Memory B cell (primary cell): ENCODE results near the gene NIPSNAP2.
"Not testable (repeated sequence)": the region's sequence is repeated elsewhere in the genome, so short reads cannot be mapped to it uniquely, and the experiment has no call there.

ENCODE experiments used
- ATAC-seq: fragments of 150-1000 bp; cut with Tn5 transposase; 2 replicates; pipeline ENCODE4 v1.10.0; 2021; ENCODE audit warnings: low read depth, mild to moderate bottlenecking, moderate library complexity
- DNase-seq, 2 donors: peaks; one replicate each; pipeline ENCODE4 v3.0.0; 2022; ENCODE audit warnings: low spot score in 2 of 2
- H3K27ac Mint-ChIP-seq: one replicate; pipeline ENCODE4 v1.8.0; 2022; ENCODE audit warnings: mild to moderate bottlenecking, moderate library complexity, mixed read lengths
- H3K27me3 Mint-ChIP-seq: one replicate; pipeline ENCODE4 v1.8.0; 2022; ENCODE audit warnings: mixed read lengths
- H3K36me3 Mint-ChIP-seq: one replicate; pipeline ENCODE4 v1.8.0; 2022; ENCODE audit warnings: mild to moderate bottlenecking, mixed read lengths
- H3K4me1 Mint-ChIP-seq: one replicate; pipeline ENCODE4 v1.8.0; 2022; ENCODE audit warnings: mixed read lengths
- H3K4me3 Mint-ChIP-seq: one replicate; pipeline ENCODE4 v1.8.0; 2022; ENCODE audit warnings: mild to moderate bottlenecking, moderate library complexity, mixed read lengths
- H3K9me3 Mint-ChIP-seq: one replicate; pipeline ENCODE4 v1.8.0; 2022; ENCODE audit warnings: mixed read lengths

Gene NIPSNAP2

DNA sequence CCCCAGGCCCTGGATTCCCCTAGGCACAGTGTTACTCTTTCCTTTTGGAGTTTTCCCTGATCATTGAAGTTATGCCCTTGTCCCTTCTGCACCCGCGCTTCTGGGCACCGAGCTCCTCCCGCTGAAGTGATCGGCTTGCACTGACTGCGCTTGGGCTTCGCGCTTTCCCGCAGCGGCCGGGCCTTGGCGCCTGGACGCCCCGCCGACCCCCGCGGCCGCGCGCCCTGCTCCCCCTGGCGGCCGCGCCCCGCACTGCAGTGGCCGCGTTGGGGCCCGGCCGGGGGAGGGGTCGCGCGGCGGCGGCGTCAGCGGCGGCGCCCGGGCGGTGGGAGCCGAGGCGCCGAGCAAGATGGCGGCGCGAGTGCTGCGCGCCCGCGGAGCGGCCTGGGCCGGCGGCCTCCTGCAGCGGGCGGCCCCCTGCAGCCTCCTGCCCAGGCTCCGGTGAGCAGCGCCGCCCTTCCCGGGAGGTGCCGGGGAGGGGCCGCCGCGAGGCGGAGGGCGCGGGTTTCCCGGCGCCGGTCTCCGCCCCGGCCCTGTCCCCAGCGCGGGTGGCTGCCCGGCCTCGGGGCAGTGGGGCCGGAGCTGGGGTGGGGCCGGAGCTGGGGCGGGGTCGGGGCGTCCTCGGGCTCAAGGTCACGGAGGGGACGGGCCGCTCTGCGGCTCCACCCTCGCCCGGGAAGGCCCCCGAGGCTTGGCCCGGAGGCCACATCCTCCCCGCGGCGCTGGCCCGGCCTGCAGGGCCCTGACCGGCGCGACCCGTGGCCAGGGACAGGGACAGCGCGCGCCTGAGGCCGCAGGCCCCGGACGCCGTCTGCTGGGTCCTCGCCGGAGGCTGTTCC lies at the start of gene NIPSNAP2:
Gene NIPSNAP2, plus strand, starts transcription at position 325 of the 839 bp plus-strand sequence. Its CDS starts 25 bp downstream, at position 350.
- ATAC-seq (peak; percentile 82), DNase-seq (peak; percentile 66 to 81)
- H3K36me3 Mint-ChIP-seq = peaks cover 8% of the 10 kb centered on the region
- H3K27ac Mint-ChIP-seq = peak within 1 kb of the TSS; percentile 92
- H3K4me3 Mint-ChIP-seq = peak within 1 kb of the TSS; percentile 71
- H3K9me3 Mint-ChIP-seq = no peaks in the 10 kb centered on the region
- no peaks in the 10 kb centered on the region for H3K27me3 Mint-ChIP-seq
- peaks cover 27% of the 10 kb centered on the region for H3K4me1 Mint-ChIP-seq

DNA sequence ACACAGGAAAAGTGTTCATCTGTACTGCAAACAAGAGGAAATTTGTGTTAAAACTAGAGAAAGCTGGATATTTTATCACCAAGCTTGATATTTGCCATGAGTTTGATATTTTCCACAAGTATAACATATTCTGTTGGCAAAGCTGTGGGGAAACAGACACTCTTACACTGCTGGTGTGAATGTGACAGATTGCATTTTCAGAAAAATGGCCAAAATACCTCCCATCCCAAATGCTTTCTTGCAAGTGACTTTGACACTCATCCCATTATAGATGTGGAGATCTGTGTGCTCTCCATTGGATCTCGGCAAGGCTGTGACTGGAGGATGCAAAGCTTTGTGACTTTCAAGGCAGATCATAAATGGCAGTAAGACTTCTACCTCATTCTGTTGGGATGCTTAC lies 46.6 kb upstream of the NIPSNAP2 start:
- Mint-ChIP-seq H3K9me3 (no peaks in the 10 kb centered on the region), H3K4me3 (no peak overlapping the region), H3K36me3 (peaks cover 14% of the 10 kb centered on the region), H3K27me3 (no peaks in the 10 kb centered on the region), H3K4me1 (no peaks in the 10 kb centered on the region), H3K27ac (no peak overlapping the region)
- ATAC-seq (no peak), DNase-seq (no peak)

DNA sequence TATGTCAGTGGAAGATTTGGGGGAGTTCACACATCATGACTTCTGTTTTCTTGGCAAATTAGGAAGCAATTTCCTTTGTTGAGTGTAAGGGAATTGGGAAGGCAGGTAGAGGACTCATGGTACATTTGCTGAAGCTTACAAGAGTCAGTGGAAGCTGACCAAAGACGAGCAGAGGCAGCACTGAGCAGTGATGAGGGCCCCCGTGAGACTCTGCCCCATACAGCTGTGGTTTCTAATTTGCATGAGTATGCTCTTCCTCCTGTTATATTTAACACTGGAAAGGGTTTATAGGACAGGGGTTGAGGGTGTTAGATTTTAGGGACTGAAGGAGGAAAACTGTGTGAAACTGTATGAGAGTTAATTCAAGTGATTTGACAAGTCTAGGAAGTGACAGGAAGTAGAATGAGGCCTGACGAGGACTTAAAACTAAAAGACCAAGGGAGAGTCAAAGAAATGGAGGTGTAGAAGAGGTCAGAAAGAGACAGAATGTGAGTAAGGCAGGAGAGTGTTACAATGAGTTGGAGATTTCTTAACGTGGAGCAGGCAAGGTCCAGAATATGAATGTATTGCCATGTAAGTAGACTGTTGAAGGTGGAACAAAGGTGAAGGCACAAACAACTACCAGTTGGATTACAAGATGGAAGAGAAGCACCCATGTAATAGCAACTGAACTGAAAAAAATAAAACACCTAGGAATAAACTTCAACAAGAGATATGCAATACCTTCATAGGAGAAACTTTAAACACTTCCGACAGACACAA lies 36.2 kb upstream of the NIPSNAP2 start:
- Mint-ChIP-seq H3K4me3 (no peak overlapping the region), H3K9me3 (peaks cover 2% of the 10 kb centered on the region), H3K27me3 (no peaks in the 10 kb centered on the region), H3K27ac (no peak overlapping the region), H3K36me3 (peaks cover 10% of the 10 kb centered on the region), H3K4me1 (peaks cover 7% of the 10 kb centered on the region)
- ATAC-seq (no peak), DNase-seq (no peak)

DNA sequence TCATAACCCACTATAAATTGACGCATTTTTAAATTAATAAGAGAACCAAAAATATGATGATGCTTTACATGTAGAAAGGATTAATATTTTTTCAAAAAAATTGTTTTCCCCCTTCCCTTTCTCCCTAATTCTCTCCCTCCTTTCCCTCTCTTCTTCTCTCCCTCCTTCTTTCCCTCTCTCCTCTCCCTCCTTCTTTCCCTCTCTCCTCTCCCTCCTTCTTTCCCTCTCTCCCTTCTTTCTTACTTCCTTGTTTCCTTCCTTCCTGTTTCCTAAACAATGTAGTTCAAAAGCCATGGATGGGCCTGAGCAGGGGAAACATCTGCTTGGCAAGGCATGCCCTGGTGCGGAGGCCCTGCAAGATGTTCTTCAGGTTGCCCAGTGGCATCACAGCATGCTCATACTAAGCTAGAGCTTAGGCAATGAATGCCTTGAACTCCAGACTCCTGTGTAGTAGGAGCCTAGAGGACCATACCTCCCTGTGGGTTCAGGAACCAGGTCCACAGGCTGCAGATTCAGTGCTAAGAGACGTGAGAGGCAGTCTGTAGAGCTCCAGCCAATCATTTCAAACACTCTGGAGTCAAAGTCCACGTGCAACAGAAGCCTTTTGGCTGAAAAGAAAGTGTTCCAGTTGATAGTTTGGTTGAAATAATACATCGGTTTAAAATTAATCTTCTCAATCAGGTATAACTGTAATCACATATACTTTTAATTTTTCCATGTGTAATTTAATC lies 32.8 kb upstream of the NIPSNAP2 start:
- H3K27ac Mint-ChIP-seq = no peak overlapping the region
- DNase-seq (no peak), ATAC-seq (no peak)
- no peaks in the 10 kb centered on the region for H3K27me3 Mint-ChIP-seq
- peaks cover 6% of the 10 kb centered on the region for H3K36me3 Mint-ChIP-seq
- no peak overlapping the region for H3K4me3 Mint-ChIP-seq
- H3K4me1 Mint-ChIP-seq = peaks cover 7% of the 10 kb centered on the region
- peaks cover 2% of the 10 kb centered on the region for H3K9me3 Mint-ChIP-seq

DNA sequence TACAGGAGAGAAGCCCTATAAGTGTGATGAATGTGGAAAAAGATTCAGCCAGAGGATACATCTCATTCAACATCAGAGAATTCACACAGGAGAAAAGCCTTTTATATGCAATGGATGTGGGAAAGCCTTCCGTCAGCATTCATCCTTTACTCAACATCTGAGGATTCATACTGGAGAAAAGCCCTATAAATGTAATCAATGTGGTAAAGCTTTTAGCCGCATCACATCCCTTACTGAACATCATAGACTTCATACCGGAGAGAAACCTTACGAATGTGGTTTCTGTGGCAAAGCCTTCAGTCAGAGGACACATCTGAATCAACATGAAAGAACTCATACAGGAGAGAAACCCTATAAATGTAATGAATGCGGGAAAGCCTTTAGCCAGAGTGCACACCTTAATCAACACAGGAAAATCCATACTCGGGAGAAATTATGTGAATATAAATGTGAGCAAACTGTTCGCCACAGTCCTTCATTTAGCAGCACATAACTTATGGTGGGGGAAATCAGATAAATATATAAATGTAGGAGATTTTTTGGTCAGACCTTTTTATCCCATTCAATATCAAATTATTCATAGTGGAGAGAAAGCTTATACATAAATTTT lies 24.8 kb upstream of the NIPSNAP2 start:
- no peaks in the 10 kb centered on the region for H3K27me3 Mint-ChIP-seq
- H3K9me3 Mint-ChIP-seq = peaks cover 14% of the 10 kb centered on the region
- H3K4me3 Mint-ChIP-seq = no peak overlapping the region
- no peak overlapping the region for H3K27ac Mint-ChIP-seq
- no peaks in the 10 kb centered on the region for H3K4me1 Mint-ChIP-seq
- H3K36me3 Mint-ChIP-seq = peaks cover 16% of the 10 kb centered on the region
- DNase-seq = no peak
- ATAC-seq = no peak

DNA sequence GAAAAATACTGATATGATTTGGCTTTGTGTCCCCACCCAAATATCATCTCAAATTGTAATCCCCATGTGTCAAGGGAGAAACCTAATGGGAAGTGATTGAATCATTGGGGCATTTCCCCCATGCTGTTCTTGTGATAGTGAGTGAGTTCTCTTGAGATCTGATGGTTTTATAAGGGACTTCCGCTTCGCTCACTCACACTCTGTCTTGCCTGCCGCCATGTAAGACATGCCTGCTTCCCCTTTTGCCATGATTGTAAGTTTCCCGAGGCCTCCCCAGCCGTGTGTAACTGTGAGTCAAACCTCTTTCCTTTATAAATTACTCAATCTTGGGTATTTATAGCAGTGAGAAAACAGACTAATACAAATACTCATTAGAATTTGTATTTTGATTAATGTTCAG lies 17.8 kb upstream of the NIPSNAP2 start:
- Mint-ChIP-seq H3K36me3 (peaks cover 5% of the 10 kb centered on the region), H3K27ac (no peak overlapping the region), H3K9me3 (peaks cover 7% of the 10 kb centered on the region), H3K4me3 (no peak overlapping the region), H3K4me1 (peaks cover 3% of the 10 kb centered on the region), H3K27me3 (peaks cover 2% of the 10 kb centered on the region)
- DNase-seq = no peak
- ATAC-seq = no peak

DNA sequence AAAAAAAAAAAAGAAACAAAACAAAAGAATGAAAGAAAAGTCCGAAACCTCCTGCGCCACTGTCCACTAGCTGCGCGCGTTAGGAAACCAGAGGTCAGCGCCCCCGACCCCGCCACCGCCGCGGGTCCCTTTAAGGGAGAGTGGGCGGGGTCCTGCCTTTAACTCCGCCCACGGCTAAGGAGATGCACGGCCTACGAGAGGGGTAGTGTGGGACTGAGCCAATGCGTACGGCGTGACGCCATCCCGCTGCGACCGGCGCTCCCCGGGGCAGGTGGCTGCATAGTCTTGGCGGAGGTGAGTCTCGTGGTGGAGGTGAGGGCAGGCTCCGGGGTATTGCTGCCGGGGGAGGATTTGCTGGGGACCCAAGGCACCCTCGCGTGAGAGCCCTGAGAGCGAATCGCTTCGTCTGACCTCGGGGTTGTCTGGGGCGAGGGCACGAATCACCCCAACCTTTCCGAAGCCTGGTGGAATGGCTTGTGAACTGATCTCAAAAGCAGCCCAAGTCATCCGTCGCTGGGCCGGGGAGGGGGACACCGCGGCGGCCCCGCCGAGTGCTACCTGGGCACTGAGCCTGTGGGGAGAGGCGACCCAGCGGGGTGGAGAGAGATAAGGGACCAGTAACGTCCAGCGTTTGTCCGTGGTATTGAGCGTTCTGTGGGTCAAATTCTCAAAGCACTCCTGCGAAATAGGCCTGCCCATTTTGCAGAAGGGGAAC lies 12.6 kb upstream of the NIPSNAP2 start, which contains the start of gene MRPS17:
Gene MRPS17, plus strand, starts transcription at position 241 of the 715 bp plus-strand sequence. CDS start 1,319 bp downstream, outside the sequence.
- Mint-ChIP-seq H3K4me3 (peak within 1 kb of the TSS; percentile 92), H3K36me3 (peaks cover 12% of the 10 kb centered on the region), H3K4me1 (peaks cover 14% of the 10 kb centered on the region), H3K27ac (peak within 1 kb of the TSS; percentile 96), H3K27me3 (peaks cover 2% of the 10 kb centered on the region), H3K9me3 (no peaks in the 10 kb centered on the region)
- peak; percentile 99 for ATAC-seq
- peak; percentile 88 to 89 for DNase-seq

DNA sequence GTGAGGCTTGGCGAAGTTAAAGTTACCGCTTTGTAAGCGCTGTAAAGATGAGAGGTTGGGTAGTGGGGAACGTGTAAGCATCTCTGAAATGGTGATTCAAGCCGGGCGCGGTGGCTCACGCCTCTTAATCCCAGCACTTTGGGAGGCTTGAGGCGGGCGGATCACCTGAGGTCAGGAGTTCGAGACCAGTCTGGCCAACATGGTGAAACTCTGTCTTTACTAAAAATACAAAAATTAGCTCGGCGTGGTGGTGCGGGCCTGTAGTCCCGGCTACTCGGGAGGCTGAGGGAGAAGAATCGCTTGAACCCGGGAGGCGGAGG lies 12.1 kb upstream of the NIPSNAP2 start:
- not testable (repeated sequence) for H3K27me3 Mint-ChIP-seq, H3K9me3 Mint-ChIP-seq, ATAC-seq, DNase-seq
- peak overlapping the region; percentile 92 for H3K4me3 Mint-ChIP-seq
- peaks cover 13% of the 10 kb centered on the region for H3K36me3 Mint-ChIP-seq
- H3K4me1 Mint-ChIP-seq = peaks cover 16% of the 10 kb centered on the region
- H3K27ac Mint-ChIP-seq = peak overlapping the region; percentile 96

DNA sequence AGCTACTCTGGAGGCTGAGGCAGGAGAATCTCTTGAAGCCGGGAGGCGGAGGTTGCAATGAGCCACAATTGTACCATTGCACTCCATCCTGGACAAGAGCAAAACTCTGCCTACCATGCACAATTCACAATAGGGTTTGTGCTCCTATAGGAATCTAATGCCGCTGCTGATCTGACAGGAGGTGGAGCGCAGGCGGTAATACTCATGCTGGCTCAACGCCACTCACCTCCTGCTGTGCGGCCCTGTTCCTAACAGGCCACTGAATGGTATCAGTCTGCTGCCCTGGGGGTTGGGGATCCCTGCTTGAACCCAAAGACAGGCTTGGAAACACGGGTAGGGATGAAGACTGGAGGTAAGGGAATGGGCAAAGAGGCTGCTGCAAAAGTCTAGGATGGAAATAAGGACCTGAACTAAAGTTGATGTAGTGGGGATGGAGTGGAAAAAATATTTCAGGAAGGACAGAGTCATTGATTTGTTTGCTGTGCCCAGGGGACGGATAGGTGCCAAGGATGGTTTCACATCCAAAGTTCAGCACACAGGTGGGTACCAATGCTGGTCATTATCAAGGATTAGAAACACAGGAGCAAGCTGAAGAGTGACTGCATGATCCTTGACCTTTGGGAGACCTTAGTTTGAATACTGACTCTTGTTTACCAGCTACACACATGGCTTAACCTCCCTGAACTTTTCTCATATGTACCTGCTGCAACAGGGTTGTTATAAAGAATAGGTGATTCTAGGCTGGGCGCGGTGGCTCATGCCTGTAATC lies 10.5 kb upstream of the NIPSNAP2 start:
- Mint-ChIP-seq H3K4me1 (peaks cover 17% of the 10 kb centered on the region), H3K4me3 (no peak overlapping the region), H3K27ac (no peak overlapping the region), H3K27me3 (peaks cover 2% of the 10 kb centered on the region), H3K9me3 (no peaks in the 10 kb centered on the region), H3K36me3 (peaks cover 13% of the 10 kb centered on the region)
- no peak for ATAC-seq
- no peak for DNase-seq

DNA sequence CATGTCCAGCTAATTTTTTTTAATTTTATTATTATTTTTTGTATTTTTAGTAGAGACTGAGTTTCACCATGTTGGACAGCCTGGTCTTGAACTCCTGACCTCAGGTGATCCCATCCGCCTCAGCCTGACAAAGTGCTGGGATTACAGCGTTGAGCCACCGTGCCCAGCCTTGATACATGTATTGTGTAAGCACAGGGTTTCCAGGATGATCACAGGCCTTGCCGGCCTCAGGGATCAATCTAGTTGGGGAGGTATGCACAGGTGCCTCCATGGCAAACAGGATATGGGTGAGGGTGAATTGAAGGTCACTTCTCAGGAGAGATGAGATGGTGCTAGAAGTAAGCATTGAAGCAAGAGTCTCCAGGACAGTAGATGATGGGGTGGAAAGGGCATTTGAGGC lies 7.2 kb upstream of the NIPSNAP2 start:
- Mint-ChIP-seq H3K36me3 (peaks cover 11% of the 10 kb centered on the region), H3K27ac (no peak overlapping the region), H3K4me1 (peaks cover 8% of the 10 kb centered on the region), H3K4me3 (no peak overlapping the region), H3K27me3 (no peaks in the 10 kb centered on the region), H3K9me3 (no peaks in the 10 kb centered on the region)
- ATAC-seq (no peak), DNase-seq (no peak)

DNA sequence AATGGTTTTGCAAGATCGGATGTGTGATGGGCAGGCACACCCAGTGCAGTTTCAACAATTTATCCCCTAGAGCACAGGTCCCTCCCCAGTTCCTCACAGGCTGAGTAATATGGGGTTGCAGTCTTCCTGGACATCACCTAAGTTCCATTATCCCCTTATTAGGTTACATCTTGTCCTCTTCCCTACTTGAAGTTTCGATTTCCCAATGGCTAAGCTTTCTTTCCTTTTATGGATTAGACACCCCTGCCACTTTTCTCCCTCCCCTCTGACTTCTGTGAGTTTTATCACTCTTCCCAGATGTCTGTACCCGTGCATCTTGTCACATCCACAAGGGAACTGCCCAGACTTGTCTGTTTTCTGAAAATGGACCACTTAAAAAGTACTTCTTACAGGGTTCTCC lies 2.4 kb upstream of the NIPSNAP2 start:
- H3K4me3 Mint-ChIP-seq = no peak overlapping the region
- ATAC-seq (no peak), DNase-seq (no peak)
- peaks cover 18% of the 10 kb centered on the region for H3K4me1 Mint-ChIP-seq
- no peaks in the 10 kb centered on the region for H3K27me3 Mint-ChIP-seq
- H3K36me3 Mint-ChIP-seq = peaks cover 5% of the 10 kb centered on the region
- no peak overlapping the region for H3K27ac Mint-ChIP-seq
- no peaks in the 10 kb centered on the region for H3K9me3 Mint-ChIP-seq

DNA sequence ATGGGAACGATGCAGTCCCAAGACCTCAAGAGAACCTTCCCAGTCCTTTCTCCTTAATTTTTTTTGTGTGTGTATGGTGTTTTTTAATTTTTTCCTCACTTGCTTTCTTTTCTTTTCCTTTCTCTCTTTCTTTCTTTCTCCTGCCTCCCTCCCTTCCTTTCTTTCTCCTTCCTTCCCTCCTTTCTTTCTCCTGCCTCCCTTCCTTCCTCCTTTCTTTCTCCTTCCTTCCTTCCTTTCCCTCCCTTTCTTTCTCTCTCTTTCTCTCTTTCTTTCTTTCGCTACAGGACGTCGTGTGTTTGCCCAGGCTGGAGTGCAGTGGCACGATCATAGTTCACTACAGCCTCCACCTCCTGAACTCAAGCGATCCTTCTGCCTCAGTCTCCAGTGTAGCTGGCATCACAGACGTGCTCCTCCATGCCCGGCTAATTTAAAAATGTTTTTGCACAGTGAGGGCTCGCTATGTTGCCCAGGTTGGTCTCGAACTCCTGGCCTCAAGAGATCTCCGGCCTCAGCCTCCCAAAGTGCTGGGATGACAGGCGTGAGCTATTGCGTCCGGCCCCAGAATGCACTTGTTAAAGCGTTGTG lies 709 bp upstream of the NIPSNAP2 start:
- Mint-ChIP-seq H3K36me3 (peaks cover 5% of the 10 kb centered on the region), H3K27ac (peak overlapping the region; percentile 92), H3K27me3 (no peaks in the 10 kb centered on the region), H3K9me3 (no peaks in the 10 kb centered on the region), H3K4me1 (peaks cover 21% of the 10 kb centered on the region), H3K4me3 (peak overlapping the region; percentile 71)
- DNase-seq = no peak
- ATAC-seq = no peak
